GM19043 (cell line): ENCODE results near the gene PDE2A.

Experiments used
- ATAC-seq: cut with Tn5 transposase; IDR thresholded peaks from one replicate; pipeline ENCODE4 v1.9.1; 2021; ENCODE audit warnings: low read depth; ENCODE audit not compliant: unreplicated experiment

Gene PDE2A

GRCh38 chr11:72705442-72706365 is 31.5 kb upstream of the PDE2A start:
- no peak for ATAC-seq

- no peak for ATAC-seq
Observed at GRCh38 chr11:72704783-72705265, 30.6 kb upstream of the PDE2A start.

GRCh38 chr11:72704028-72704782 is 30.0 kb upstream of the PDE2A start:
- ATAC-seq = no peak

GRCh38 chr11:72703267-72704008 is 29.2 kb upstream of the PDE2A start:
- ATAC-seq = no peak

- ATAC-seq = no peak
Observed at GRCh38 chr11:72702577-72703241, 28.5 kb upstream of the PDE2A start.

- ATAC-seq = no peak
Observed at GRCh38 chr11:72702096-72702495, 27.9 kb upstream of the PDE2A start.

- no peak for ATAC-seq
Observed at GRCh38 chr11:72701466-72701865, 27.2 kb upstream of the PDE2A start.

- no peak for ATAC-seq
Observed at GRCh38 chr11:72700146-72700545, 25.9 kb upstream of the PDE2A start.

GRCh38 chr11:72697814-72698213 is 23.6 kb upstream of the PDE2A start:
- no peak for ATAC-seq

GRCh38 chr11:72696866-72697700 is 22.9 kb upstream of the PDE2A start:
- no peak for ATAC-seq

GRCh38 chr11:72695354-72695753 is 21.1 kb upstream of the PDE2A start:
- no peak for ATAC-seq

- no peak for ATAC-seq
Observed at GRCh38 chr11:72693271-72693968, 19.2 kb upstream of the PDE2A start.

GRCh38 chr11:72692498-72693237 is 18.4 kb upstream of the PDE2A start:
- ATAC-seq = no peak

GRCh38 chr11:72690166-72690565 is 15.9 kb upstream of the PDE2A start:
- no peak for ATAC-seq

- no peak for ATAC-seq
Observed at GRCh38 chr11:72688929-72689328, 14.7 kb upstream of the PDE2A start.

- no peak for ATAC-seq
Observed at GRCh38 chr11:72688486-72688885, 14.3 kb upstream of the PDE2A start.

- no peak for ATAC-seq
Observed at GRCh38 chr11:72687326-72687725, 13.1 kb upstream of the PDE2A start.

- no peak for ATAC-seq
Observed at GRCh38 chr11:72686639-72687220, 12.5 kb upstream of the PDE2A start.
